GM12864 (cell line): Measurements from ENCODE around the gene CLDND2.

Experiments
- DNase-seq: peaks from one replicate; pipeline ENCODE4 v3.0.0-alpha.2; 2011; ENCODE audit warnings: low read depth
- H3K4me3 ChIP-seq: 2 replicates; pipeline ENCODE4 v1.5.1; 2011; ENCODE audit warnings: mild to moderate bottlenecking, low read depth, low read length, control low read depth
- TF ChIP-seq, protein P1 (sequence below): IDR thresholded peaks from 2 replicates; pipeline ENCODE4 v1.5.1; 2011; ENCODE audit warnings: low read depth, mild to moderate bottlenecking, moderate library complexity, low read length, control low read depth, inconsistent platforms; ENCODE audit errors: missing control alignments

Gene CLDND2

DNA sequence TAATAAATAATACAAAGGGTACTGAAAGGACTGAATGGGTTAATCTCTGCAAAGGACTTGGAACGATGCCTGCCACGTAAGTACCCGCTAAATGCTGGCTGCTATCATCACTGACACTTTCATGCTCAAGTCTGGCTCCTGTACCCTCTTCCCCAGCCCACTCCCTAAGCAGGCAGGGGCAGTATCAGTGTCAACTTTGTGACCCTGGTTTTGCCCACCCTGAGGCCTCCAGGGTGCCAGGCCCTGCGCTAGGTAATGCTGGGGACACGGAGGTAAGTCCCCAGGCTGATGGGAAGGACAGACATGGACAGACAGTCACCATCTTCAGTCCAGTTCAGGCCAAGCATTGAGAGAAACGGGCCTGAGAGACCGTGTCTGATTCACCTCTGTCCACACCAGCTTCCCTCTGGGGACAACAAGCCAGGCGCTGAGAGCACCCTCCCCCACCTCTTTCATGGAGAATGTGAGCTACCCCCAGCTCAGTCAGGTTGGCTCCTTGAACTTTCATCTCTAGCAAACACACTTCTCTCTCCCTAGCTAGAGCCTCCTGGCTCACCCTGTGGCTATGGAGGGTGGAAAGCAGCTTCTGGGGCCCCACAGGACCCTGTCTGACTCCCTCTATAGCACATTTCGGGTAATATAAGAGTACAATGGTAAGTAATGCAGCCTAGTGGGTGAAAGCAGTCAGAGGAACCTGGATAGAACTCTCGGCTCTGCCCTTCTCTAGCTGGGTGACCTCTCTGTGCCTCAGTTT lies 3.4 kb downstream of the CLDND2 start:
- TF ChIP-seq, protein P1, sequence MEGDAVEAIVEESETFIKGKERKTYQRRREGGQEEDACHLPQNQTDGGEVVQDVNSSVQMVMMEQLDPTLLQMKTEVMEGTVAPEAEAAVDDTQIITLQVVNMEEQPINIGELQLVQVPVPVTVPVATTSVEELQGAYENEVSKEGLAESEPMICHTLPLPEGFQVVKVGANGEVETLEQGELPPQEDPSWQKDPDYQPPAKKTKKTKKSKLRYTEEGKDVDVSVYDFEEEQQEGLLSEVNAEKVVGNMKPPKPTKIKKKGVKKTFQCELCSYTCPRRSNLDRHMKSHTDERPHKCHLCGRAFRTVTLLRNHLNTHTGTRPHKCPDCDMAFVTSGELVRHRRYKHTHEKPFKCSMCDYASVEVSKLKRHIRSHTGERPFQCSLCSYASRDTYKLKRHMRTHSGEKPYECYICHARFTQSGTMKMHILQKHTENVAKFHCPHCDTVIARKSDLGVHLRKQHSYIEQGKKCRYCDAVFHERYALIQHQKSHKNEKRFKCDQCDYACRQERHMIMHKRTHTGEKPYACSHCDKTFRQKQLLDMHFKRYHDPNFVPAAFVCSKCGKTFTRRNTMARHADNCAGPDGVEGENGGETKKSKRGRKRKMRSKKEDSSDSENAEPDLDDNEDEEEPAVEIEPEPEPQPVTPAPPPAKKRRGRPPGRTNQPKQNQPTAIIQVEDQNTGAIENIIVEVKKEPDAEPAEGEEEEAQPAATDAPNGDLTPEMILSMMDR = no peak
- DNase-seq = no peak
- H3K4me3 ChIP-seq = peak overlapping the region; percentile 73

DNA sequence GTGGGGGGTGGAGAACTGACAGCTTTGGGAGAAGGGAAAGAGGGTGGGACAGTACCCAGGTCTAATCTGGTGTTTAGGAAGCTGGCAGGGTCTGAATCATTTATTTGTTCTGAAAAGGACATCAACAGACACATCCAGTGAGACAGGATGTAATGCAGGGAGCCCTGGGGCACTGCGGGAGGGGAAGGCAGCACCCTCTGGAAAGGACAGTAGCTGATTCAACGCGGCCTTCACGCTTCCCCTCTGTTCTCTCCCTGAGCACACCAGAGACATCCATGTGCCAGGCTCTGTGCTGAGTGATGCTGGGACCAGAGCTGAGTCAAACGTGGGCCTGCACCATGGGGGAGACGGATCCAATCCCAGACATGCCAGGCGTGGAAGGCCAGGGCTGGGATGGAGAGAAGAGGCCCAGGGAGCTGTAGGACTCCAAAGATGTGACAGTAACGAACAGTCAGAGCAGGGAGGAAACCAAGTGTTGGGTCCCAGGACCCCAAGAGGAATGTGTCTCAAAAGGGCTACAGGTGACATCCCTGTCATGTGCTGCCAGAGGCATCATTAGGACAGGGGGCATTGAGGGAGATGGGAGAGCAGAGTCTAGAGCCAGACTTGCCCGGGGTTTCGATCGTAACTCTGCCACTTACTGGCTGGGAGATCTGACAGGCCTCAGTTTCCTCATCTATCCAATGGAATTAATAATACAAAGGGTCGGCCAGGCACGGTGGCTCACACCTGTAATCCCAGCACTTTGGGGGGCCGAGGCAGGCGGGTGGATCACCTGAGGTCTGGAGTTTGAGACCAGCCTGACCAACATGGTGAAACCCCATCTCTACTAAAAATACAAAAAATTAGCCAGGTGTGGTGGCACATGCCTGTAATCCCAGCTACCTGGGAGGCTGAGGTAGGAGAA lies 4.3 kb downstream of the CLDND2 start:
- no peak overlapping the region for H3K4me3 ChIP-seq
- no peak for DNase-seq
- TF ChIP-seq, protein P1 = no peak

DNA sequence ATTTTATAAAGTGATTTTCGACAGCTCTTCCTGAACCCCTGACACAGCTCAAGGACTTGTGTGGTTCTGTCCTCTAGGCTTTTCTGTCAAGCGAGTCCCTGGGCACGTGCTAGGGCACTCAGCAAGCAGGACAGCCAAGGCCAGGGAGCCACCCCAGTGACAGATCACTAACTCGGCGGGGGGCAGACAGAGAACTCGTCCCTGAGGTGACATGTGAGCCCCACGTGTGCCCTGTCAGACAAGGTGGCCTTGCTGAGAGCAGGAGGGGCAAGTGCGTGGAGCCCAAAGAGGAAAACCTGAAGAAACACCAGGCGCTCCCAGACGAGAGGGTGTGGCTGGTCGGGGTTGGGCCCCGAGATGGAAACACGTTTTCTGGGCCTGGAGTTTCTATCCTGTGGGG lies 7.6 kb downstream of the CLDND2 start:
- DNase-seq = no peak
- TF ChIP-seq, protein P1 = no peak
- no peak overlapping the region for H3K4me3 ChIP-seq

DNA sequence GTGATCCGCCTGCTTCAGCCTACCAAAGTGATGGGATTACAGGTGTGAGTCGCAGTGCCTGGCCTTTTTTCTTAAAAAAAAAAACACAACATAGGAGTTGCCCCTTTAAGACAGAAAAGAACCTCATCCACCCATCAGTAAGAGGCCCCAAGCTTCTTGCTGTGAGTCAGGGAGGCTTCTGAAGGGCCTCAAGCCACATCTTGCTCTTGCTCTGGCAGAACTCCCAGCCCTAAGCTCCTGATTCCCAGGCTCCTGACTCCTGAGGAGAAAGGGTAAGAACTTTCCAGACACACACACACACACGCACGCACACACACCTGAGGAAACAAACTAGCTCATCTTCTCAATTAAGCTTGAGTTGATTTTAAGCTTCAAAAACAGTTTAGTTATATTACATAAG lies 9.5 kb downstream of the CLDND2 start:
- no peak overlapping the region for H3K4me3 ChIP-seq
- TF ChIP-seq, protein P1 = no peak
- no peak for DNase-seq

DNA sequence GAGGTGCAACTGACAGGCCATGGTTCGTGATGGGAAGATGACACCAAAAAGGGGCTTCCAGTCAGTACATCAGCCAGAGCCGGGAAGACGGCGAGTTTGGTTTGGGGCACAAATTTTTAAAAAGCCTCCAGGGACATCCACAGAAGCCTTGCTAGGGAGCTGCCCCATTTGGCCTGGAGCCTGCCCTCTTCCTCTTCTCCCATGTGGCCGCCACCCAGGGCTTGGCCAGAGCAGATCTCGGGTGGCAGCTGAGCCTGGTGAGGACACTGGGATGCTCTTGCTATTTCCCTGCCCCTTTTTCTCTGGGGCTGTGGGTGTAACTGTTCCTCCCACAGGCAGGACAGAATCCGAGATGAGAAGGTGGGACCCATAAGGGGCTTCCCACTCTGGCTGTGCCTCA lies 10.9 kb downstream of the CLDND2 start:
- no peak for DNase-seq
- TF ChIP-seq, protein P1 = no peak
- H3K4me3 ChIP-seq = no peak overlapping the region

DNA sequence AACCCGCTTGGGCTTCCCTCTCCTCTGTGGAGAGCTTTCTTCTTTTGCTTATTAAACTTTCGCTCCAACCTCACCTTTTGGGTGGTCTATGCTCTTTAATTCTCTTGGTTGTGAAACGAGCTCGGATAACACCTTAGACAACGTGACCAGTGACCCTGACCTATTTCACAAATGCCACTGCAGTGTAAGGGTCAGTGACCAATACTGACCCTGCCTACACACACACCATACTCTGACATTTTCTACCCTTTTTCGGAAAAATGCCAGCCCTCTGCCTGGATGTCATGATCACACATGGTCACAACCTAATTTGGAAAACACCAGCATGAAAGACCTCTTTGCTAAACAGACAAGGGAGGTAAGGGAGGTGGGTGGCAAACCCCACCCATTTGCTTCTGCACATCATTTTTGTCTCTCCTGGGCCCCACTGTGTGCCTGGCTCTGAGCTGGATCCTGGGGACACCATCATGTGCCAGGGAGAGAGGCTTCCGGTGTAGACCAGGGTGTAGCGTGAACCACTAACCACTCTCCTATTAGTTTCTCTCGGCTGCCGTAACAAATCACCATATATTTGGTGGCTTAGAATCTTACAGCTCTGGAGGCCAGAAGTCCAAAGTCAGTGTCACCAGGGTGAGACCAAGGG lies 12.5 kb downstream of the CLDND2 start:
- TF ChIP-seq, protein P1 = no peak
- no peak for DNase-seq
- H3K4me3 ChIP-seq = no peak overlapping the region
